Measurements from ENCODE around the gene SH3TC1. TPM values are rescaled to one million over a fixed set of nuclear protein-coding genes. Genes with fewer than 3 reads are reported as not detected.

Gene SH3TC1
- polyA plus RNA-seq, 1 donor (not counting 4 experiments of a cell fraction or from before 2014, with no cell fraction given) = 12.3 TPM

DNA sequence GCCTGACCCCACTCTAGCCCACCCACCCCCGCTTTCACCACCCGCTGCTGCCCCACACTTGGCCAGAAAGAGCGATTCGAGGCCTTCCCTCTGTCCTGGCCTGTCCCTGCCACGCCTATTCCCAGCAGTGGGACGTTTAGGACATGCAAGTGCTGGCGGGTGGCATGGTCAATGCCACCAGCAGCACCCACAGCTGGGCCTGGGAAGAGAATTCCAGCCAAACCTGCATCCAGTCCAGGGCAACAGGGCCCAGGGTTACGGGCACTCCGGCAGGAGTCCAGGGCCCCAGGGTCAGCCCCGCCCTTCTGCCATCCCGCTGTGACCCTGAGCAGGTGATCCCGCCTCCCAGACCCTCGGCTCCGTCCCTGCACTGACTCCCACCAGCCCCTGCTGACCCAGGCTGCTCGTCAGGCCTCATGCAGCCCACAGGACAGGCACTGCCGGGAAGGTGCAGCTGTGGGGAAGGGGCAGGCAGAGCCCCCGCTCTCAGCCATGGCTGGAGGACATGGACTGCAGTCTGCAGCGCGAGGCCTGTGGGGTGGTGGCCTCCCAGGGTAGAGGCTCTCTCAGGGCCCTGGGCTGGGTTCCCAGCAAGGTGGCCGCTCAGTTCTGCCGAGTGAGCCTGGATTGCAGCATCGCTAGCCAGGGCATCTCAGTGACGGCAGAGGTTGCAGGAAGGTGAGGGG is 63.7 kb downstream of the SH3TC1 start:
- H3K79me2 ChIP-seq (ENCODE audit: control insufficient read depth, insufficient read depth, low read length) = no peaks in the 10 kb centered on the region
- no peak for FAIRE-seq
- H3K4me1 ChIP-seq (ENCODE audit: control insufficient read depth, extremely low read depth, insufficient read depth, low read length) = no peaks in the 10 kb centered on the region
- H3K4me2 ChIP-seq (ENCODE audit: control insufficient read depth, extremely low read depth, insufficient read depth, low read depth, low read length) = no peak overlapping the region
- DNase-seq (ENCODE audit: low read depth, low spot score) = no peak
- no peak for TF ChIP-seq EZH2 (IDR thresholded peaks at IDR 0.05; ENCODE audit: low read length)
- TF ChIP-seq, protein P1, sequence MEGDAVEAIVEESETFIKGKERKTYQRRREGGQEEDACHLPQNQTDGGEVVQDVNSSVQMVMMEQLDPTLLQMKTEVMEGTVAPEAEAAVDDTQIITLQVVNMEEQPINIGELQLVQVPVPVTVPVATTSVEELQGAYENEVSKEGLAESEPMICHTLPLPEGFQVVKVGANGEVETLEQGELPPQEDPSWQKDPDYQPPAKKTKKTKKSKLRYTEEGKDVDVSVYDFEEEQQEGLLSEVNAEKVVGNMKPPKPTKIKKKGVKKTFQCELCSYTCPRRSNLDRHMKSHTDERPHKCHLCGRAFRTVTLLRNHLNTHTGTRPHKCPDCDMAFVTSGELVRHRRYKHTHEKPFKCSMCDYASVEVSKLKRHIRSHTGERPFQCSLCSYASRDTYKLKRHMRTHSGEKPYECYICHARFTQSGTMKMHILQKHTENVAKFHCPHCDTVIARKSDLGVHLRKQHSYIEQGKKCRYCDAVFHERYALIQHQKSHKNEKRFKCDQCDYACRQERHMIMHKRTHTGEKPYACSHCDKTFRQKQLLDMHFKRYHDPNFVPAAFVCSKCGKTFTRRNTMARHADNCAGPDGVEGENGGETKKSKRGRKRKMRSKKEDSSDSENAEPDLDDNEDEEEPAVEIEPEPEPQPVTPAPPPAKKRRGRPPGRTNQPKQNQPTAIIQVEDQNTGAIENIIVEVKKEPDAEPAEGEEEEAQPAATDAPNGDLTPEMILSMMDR (optimal IDR thresholded peaks at IDR 0.05 in 1 of 3, IDR thresholded peaks at IDR 0.05 in 1 of 3, conservative IDR thresholded peaks at IDR 0.05 in 1 of 3; ENCODE audit: extremely low read depth in 1 of 3, insufficient read depth in 2 of 3, low read length in 3 of 3) = no peak
- peaks cover 7% of the 10 kb centered on the region for H3K27me3 ChIP-seq (ENCODE audit: control insufficient read depth, extremely low read depth, insufficient read depth, low read length)
- no peaks in the 10 kb centered on the region for H3K36me3 ChIP-seq (ENCODE audit: control insufficient read depth in 2 of 2, extremely low read depth in 1 of 2, insufficient read depth in 2 of 2, low read length in 2 of 2)
- no peak overlapping the region for H3K4me3 ChIP-seq (ENCODE audit: control insufficient read depth in 2 of 3, extremely low read depth in 1 of 3, insufficient read depth in 2 of 3, low read depth in 1 of 3, low read length in 3 of 3)
- H3K27ac ChIP-seq (ENCODE audit: control insufficient read depth, insufficient read depth, low read length) = no peak overlapping the region
- H4K20me1 ChIP-seq (ENCODE audit: control insufficient read depth, extremely low read depth, insufficient read depth, low read length) = no peaks in the 10 kb centered on the region
- no peak overlapping the region for H2AFZ ChIP-seq (ENCODE audit: control insufficient read depth, low read length)
- H3K9me3 ChIP-seq (ENCODE audit: control insufficient read depth, low read depth, low read length) = no peaks in the 10 kb centered on the region
- no peaks in the 10 kb centered on the region for H3K9me1 ChIP-seq (ENCODE audit: control insufficient read depth, extremely low read depth, insufficient read depth, low read length)
- dilution Hi-C loops (cut with MboI; ENCODE audit: extremely low pct_ligation_motif_present, low sequenced_read_pairs) = loop anchor here (25.0 kb wide), 1 partner anchor 150 kb away; no protein-coding TSS in a partner anchor
- no peak overlapping the region for H3K9ac ChIP-seq (ENCODE audit: control insufficient read depth, extremely low read depth, insufficient read depth, low read length)

DNA sequence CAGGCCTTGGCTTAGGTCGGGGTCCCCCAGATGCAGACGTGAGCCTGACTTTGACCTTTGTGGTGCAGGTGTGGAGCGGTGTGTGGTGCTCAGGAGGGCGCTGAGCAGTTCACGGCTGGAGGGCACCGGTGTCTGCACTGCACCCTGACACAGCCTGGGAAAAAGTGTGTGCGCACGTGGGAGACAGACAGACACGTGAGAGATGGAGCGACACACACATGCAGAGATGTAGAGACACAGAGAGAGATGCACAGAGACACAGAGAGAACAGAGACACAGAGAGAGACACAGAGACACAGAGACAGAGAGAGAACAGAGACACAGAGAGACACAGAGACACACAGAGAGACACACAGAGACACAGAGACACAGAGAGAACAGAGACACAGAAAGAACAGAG is 64.3 kb downstream of the SH3TC1 start:
- TF ChIP-seq, protein P1 (optimal IDR thresholded peaks at IDR 0.05 in 1 of 3, IDR thresholded peaks at IDR 0.05 in 1 of 3, conservative IDR thresholded peaks at IDR 0.05 in 1 of 3; ENCODE audit: extremely low read depth in 1 of 3, insufficient read depth in 2 of 3, low read length in 3 of 3) = no peak
- TF ChIP-seq EZH2 (IDR thresholded peaks at IDR 0.05; ENCODE audit: low read length) = no peak
- no peak overlapping the region for H3K4me3 ChIP-seq (ENCODE audit: control insufficient read depth in 2 of 3, extremely low read depth in 1 of 3, insufficient read depth in 2 of 3, low read depth in 1 of 3, low read length in 3 of 3)
- DNase-seq (ENCODE audit: low read depth, low spot score) (no peak), FAIRE-seq (no peak)
- dilution Hi-C loops (cut with MboI; ENCODE audit: extremely low pct_ligation_motif_present, low sequenced_read_pairs) = loop anchor here (25.0 kb wide), 1 partner anchor 149 kb away; no protein-coding TSS in a partner anchor
- H3K27me3 ChIP-seq (ENCODE audit: control insufficient read depth, extremely low read depth, insufficient read depth, low read length) = peaks cover 7% of the 10 kb centered on the region
- no peak overlapping the region for H3K9ac ChIP-seq (ENCODE audit: control insufficient read depth, extremely low read depth, insufficient read depth, low read length)
- no peak overlapping the region for H3K27ac ChIP-seq (ENCODE audit: control insufficient read depth, insufficient read depth, low read length)
- H3K9me3 ChIP-seq (ENCODE audit: control insufficient read depth, low read depth, low read length) = no peaks in the 10 kb centered on the region
- H4K20me1 ChIP-seq (ENCODE audit: control insufficient read depth, extremely low read depth, insufficient read depth, low read length) = no peaks in the 10 kb centered on the region
- H3K36me3 ChIP-seq (ENCODE audit: control insufficient read depth in 2 of 2, extremely low read depth in 1 of 2, insufficient read depth in 2 of 2, low read length in 2 of 2) = no peaks in the 10 kb centered on the region
- no peaks in the 10 kb centered on the region for H3K79me2 ChIP-seq (ENCODE audit: control insufficient read depth, insufficient read depth, low read length)
- no peak overlapping the region for H3K4me2 ChIP-seq (ENCODE audit: control insufficient read depth, extremely low read depth, insufficient read depth, low read depth, low read length)
- H2AFZ ChIP-seq (ENCODE audit: control insufficient read depth, low read length) = no peak overlapping the region
- H3K9me1 ChIP-seq (ENCODE audit: control insufficient read depth, extremely low read depth, insufficient read depth, low read length) = no peaks in the 10 kb centered on the region
- no peaks in the 10 kb centered on the region for H3K4me1 ChIP-seq (ENCODE audit: control insufficient read depth, extremely low read depth, insufficient read depth, low read length)

Data from keratinocyte (primary cell).